Common myeloid progenitor, CD34-positive (primary cell): ENCODE measurements around the gene ABTB1.
"Not testable (repeated sequence)": the region's sequence is repeated elsewhere in the genome, so short reads cannot be mapped to it uniquely, and the experiment has no call there.

Source experiments
- CTCF ChIA-PET: fragments of 350-600 bp; sonication (Branson Sonifier 250); formaldehyde crosslinking; loops from one replicate; lab custom pipeline; 2021; ENCODE audit warnings: antibody characterized with exemption; lab: Charles Lee
- POLR2A ChIA-PET: fragments of 350-600 bp; sonication (Branson Sonifier 250); formaldehyde crosslinking; loops from one replicate; lab custom pipeline; 2021; ENCODE audit warnings: antibody characterized with exemption; lab: Charles Lee
- DNase-seq, 3 donors: peaks; one replicate each; pipeline versions ENCODE4 v3.0.0 to v3.0.0-alpha.2; 2013
- H3K27ac ChIP-seq, 2 experiments: 1 replicate in 1 of 2; 2 replicates in 1 of 2; pipeline ENCODE4 v1.7.0; 2013; ENCODE audit warnings: inconsistent platforms in 2 of 2, low read length in 2 of 2, mild to moderate bottlenecking in 2 of 2, low read depth in 1 of 2, moderate library complexity in 1 of 2; ENCODE audit not compliant: severe bottlenecking in 2 of 2, insufficient read depth in 1 of 2, poor library complexity in 1 of 2
- H3K27me3 ChIP-seq, 5 experiments: replicated peaks in 2 of 5; 1 replicate in 3 of 5; 2 replicates in 2 of 5; pipeline versions ENCODE4 v1.6.1 to v1.7.0; 2013; ENCODE audit warnings: low read length in 4 of 5, mild to moderate bottlenecking in 2 of 5, moderate library complexity in 2 of 5, inconsistent platforms in 1 of 5; ENCODE audit not compliant: insufficient read depth in 5 of 5, control insufficient read depth in 4 of 5
- H3K36me3 ChIP-seq, 4 experiments: 1 replicate in 2 of 4; 2 replicates in 2 of 4; pipeline versions ENCODE4 v1.6.1 to v1.7.0; 2013; ENCODE audit warnings: low read length in 3 of 4, control low read depth in 1 of 4, mild to moderate bottlenecking in 1 of 4; ENCODE audit not compliant: control insufficient read depth in 4 of 4, insufficient read depth in 4 of 4
- H3K4me1 ChIP-seq, 4 experiments: 1 replicate in 3 of 4; 2 replicates in 1 of 4; pipeline versions ENCODE4 v1.6.1 to v1.7.1; 2013; ENCODE audit warnings: low read length in 3 of 4, mild to moderate bottlenecking in 3 of 4, control low read depth in 1 of 4, inconsistent platforms in 1 of 4, moderate library complexity in 1 of 4; ENCODE audit not compliant: control insufficient read depth in 4 of 4, insufficient read depth in 4 of 4; ENCODE audit errors: control extremely low read depth in 1 of 4
- H3K4me3 ChIP-seq, 7 experiments: 1 replicate in 4 of 7; 2 replicates in 3 of 7; pipeline versions ENCODE4 v1.5.1 to v1.7.0; 2013; ENCODE audit warnings: mild to moderate bottlenecking in 7 of 7, low read length in 6 of 7, moderate library complexity in 6 of 7, inconsistent platforms in 2 of 7, low read depth in 2 of 7, control low read depth in 1 of 7; ENCODE audit not compliant: insufficient read depth in 4 of 7, control insufficient read depth in 1 of 7; ENCODE audit errors: extremely low read depth in 1 of 7
- H3K9me3 ChIP-seq, 5 experiments: 1 replicate in 4 of 5; 2 replicates in 1 of 5; pipeline versions ENCODE4 v1.6.1 to v1.7.1; 2013; ENCODE audit warnings: low read length in 4 of 5, mild to moderate bottlenecking in 2 of 5, inconsistent platforms in 1 of 5, low read depth in 1 of 5, moderate library complexity in 1 of 5; ENCODE audit not compliant: control insufficient read depth in 4 of 5, insufficient read depth in 2 of 5; ENCODE audit errors: control extremely low read depth in 1 of 5
- WGBS: methylation state at CpG from one replicate; pipeline ENCODE4 v1.1.5; 2013; ENCODE audit not compliant: insufficient coverage; 5-methylcytosine and 5-hydroxymethylcytosine counted together

ABTB1 gene

GRCh38 chr3:127679534-127680145 lies 6.9 kb downstream of the ABTB1 start:
- Histone ChIP-seq H3K27me3 (no peaks in the 10 kb centered on the region), H3K27ac (no peak overlapping the region), H3K4me3 (no peak overlapping the region), H3K4me1 (peaks cover 0 to 17% (median 9%) of the 10 kb centered on the region in 4 experiments), H3K9me3 (no peaks in the 10 kb centered on the region), H3K36me3 (peaks cover 0 to 49% (median 12%) of the 10 kb centered on the region in 4 experiments)
- ChIA-PET CTCF (interaction anchor here (0.6 to 1.4 kb wide), 8 partner anchors 11 to 152 kb away, joined by 3 to 5 read pairs (median 3); no protein-coding TSS in a partner anchor), POLR2A (no interaction called here)
- WGBS: 95% methylated on average over 11 of the region's 21 CpGs
- DNase-seq: no peak

GRCh38 chr3:127680146-127680661 lies 7.5 kb downstream of the ABTB1 start:
- Histone ChIP-seq H3K36me3 (peaks cover 0 to 46% (median 10%) of the 10 kb centered on the region in 4 experiments), H3K4me3 (no peak overlapping the region), H3K27ac (no peak overlapping the region), H3K27me3 (no peaks in the 10 kb centered on the region), H3K4me1 (peaks cover 0 to 17% (median 9%) of the 10 kb centered on the region in 4 experiments), H3K9me3 (no peaks in the 10 kb centered on the region)
- ChIA-PET POLR2A (no interaction called here), CTCF (interaction anchor here (0.6 to 1.3 kb wide), 6 partner anchors 12 to 280 kb away, joined by 3 read pairs; no protein-coding TSS in a partner anchor)
- no peak for DNase-seq
- 98% methylated on average over 21 of the region's 21 CpGs for WGBS

GRCh38 chr3:127680798-127681221 lies 8.1 kb downstream of the ABTB1 start:
- peaks cover 0 to 43% (median 10%) of the 10 kb centered on the region in 4 experiments for H3K36me3 ChIP-seq
- H3K27ac ChIP-seq: no peak overlapping the region
- H3K4me3 ChIP-seq: no peak overlapping the region
- no peaks in the 10 kb centered on the region for H3K27me3 ChIP-seq
- no peak for DNase-seq
- peaks cover 0 to 17% (median 9%) of the 10 kb centered on the region in 4 experiments for H3K4me1 ChIP-seq
- ChIA-PET CTCF (interaction anchor here (0.7 kb wide), 1 partner anchor 279 kb away, joined by 3 read pairs; no protein-coding TSS in a partner anchor), POLR2A (interaction anchor here (0.5 kb wide), 1 partner anchor 321 kb away, joined by 3 read pairs; no protein-coding TSS in a partner anchor)
- WGBS: no CpG with 5 or more reads among the region's 1 CpG
- H3K9me3 ChIP-seq: no peaks in the 10 kb centered on the region

GRCh38 chr3:127682175-127682554 lies 9.4 kb downstream of the ABTB1 start:
- WGBS: 96% methylated on average over 4 of the region's 6 CpGs
- DNase-seq, H3K27me3 ChIP-seq, H3K9me3 ChIP-seq, H3K4me3 ChIP-seq, POLR2A ChIA-PET, H3K27ac ChIP-seq: not testable (repeated sequence)
- Histone ChIP-seq H3K36me3 (peaks cover 0 to 30% (median 6%) of the 10 kb centered on the region in 4 experiments), H3K4me1 (peaks cover 0 to 15% (median 9%) of the 10 kb centered on the region in 4 experiments)
- CTCF ChIA-PET: interaction anchor here (0.5 to 1.0 kb wide), 3 partner anchors 29 to 1048 kb away, joined by 3 read pairs; no protein-coding TSS in a partner anchor

- 100% methylated on average over 2 of the region's 8 CpGs for WGBS
- no peak overlapping the region for H3K27ac ChIP-seq
- H3K4me3 ChIP-seq: no peak overlapping the region
- H3K27me3 ChIP-seq: no peaks in the 10 kb centered on the region
- POLR2A ChIA-PET: no interaction called here
- DNase-seq: no peak
- H3K9me3 ChIP-seq: no peaks in the 10 kb centered on the region
- H3K4me1 ChIP-seq: peaks cover 0 to 14% (median 9%) of the 10 kb centered on the region in 4 experiments
- peaks cover 0 to 26% (median 5%) of the 10 kb centered on the region in 4 experiments for H3K36me3 ChIP-seq
- CTCF ChIA-PET: interaction anchor here (0.7 kb wide), 2 partner anchors 149 to 1048 kb away, joined by 3 read pairs; no protein-coding TSS in a partner anchor
These were observed 9.8 kb downstream of the ABTB1 start for GRCh38 chr3:127682561-127682960.

GRCh38 chr3:127684871-127685707 lies 12.3 kb downstream of the ABTB1 start:
- H3K27ac ChIP-seq: no peak overlapping the region
- ChIA-PET CTCF (interaction anchor here (0.8 to 1.0 kb wide), 2 partner anchors 10 to 28 kb away, joined by 3 to 4 read pairs; no protein-coding TSS in a partner anchor), POLR2A (no interaction called here)
- H3K4me3 ChIP-seq: no peak overlapping the region
- peaks cover 0 to 10% (median 7%) of the 10 kb centered on the region in 4 experiments for H3K4me1 ChIP-seq
- H3K36me3 ChIP-seq: peaks cover 0 to 15% (median 7%) of the 10 kb centered on the region in 4 experiments
- H3K9me3 ChIP-seq: no peaks in the 10 kb centered on the region
- no peak for DNase-seq
- H3K27me3 ChIP-seq: no peaks in the 10 kb centered on the region
- 91% methylated on average over 20 of the region's 22 CpGs for WGBS
